OCI-LY7 (cell line): Measurements from ENCODE around the gene RBM33. TPM values are rescaled to one million over a fixed set of nuclear protein-coding genes. Genes with fewer than 3 reads are reported as not detected.

Source experiments
- BruUV-seq: library from RNA; stranded (reverse); fragments of 400-500 nt; replicated peaks from 2 replicates; lab custom pipeline; 2021; lab: Mats Ljungman, UMichigan
- CTCF ChIA-PET: fragments of 300-600 bp; sonication (Branson Sonifier 250); formaldehyde crosslinking; loops from one replicate; lab custom pipeline; 2022; ENCODE audit warnings: antibody characterized with exemption; ENCODE audit not compliant: unreplicated experiment; lab: Charles Lee
- POLR2A ChIA-PET: fragments of 300-600 bp; sonication (Branson Sonifier 250); formaldehyde crosslinking; loops from one replicate; lab custom pipeline; 2022; ENCODE audit warnings: antibody characterized with exemption; lab: Charles Lee
- DNase-seq: peaks from one replicate; pipeline ENCODE4 v3.0.0-alpha.2; 2015; ENCODE audit warnings: low spot score
- H2AFZ ChIP-seq: fragments of 200-600 bp; sonication (generic), shearing (Covaris generic); 2 replicates; pipeline ENCODE4 v1.6.1; 2014; ENCODE audit warnings: mild to moderate bottlenecking, antibody characterized with exemption, low read length, moderate library complexity
- H3K27ac ChIP-seq: fragments of 200-600 bp; sonication (generic); 2 replicates; pipeline ENCODE4 v1.5.1; 2014; ENCODE audit warnings: mixed run types, low read depth, mild to moderate bottlenecking, moderate library complexity, low read length, inconsistent platforms; ENCODE audit not compliant: poor library complexity, severe bottlenecking
- H3K36me3 ChIP-seq: fragments of 200-600 bp; sonication (generic); 2 replicates; pipeline ENCODE4 v1.6.1; 2014; ENCODE audit warnings: mild to moderate bottlenecking, antibody characterized with exemption, low read length, moderate library complexity, mixed read lengths; ENCODE audit not compliant: insufficient read depth
- H3K4me1 ChIP-seq: fragments of 200-600 bp; sonication (generic); 2 replicates; pipeline ENCODE4 v1.5.1; 2014; ENCODE audit warnings: mild to moderate bottlenecking, low read length; ENCODE audit not compliant: insufficient read depth, poor library complexity, severe bottlenecking
- H3K4me2 ChIP-seq: fragments of 200-600 bp; sonication (generic); 2 replicates; pipeline ENCODE4 v1.6.1; 2014; ENCODE audit warnings: mild to moderate bottlenecking, low read length
- H3K4me3 ChIP-seq: fragments of 200-600 bp; sonication (generic); 2 replicates; pipeline ENCODE4 v1.5.1; 2014; ENCODE audit warnings: mild to moderate bottlenecking, low read depth, low read length; ENCODE audit not compliant: poor library complexity, severe bottlenecking
- H3K79me2 ChIP-seq: fragments of 200-600 bp; sonication (generic); 2 replicates; pipeline ENCODE4 v1.6.1; 2016; ENCODE audit warnings: low read depth, mild to moderate bottlenecking, low read length, moderate library complexity, mixed read lengths; ENCODE audit not compliant: insufficient read depth
- H3K9me2 ChIP-seq: fragments of 200-600 bp; sonication (generic); 2 replicates; pipeline ENCODE4 v1.6.1; 2016; ENCODE audit warnings: mild to moderate bottlenecking, low read length, mixed read lengths; ENCODE audit not compliant: insufficient read depth
- H3K9me3 ChIP-seq: fragments of 200-600 bp; sonication (generic); 2 replicates; pipeline ENCODE4 v1.6.1; 2014; ENCODE audit warnings: mild to moderate bottlenecking, mixed run types, low read length, mixed read lengths
- H4K20me1 ChIP-seq: fragments of 200-600 bp; sonication (generic); 2 replicates; pipeline ENCODE4 v1.6.1; 2014; ENCODE audit warnings: mild to moderate bottlenecking, antibody characterized with exemption, low read length, moderate library complexity, mixed read lengths; ENCODE audit not compliant: insufficient read depth
- EZH2phosphoT487 ChIP-seq: fragments of 200-600 bp; sonication (generic); IDR thresholded peaks from 2 replicates; pipeline ENCODE4 v1.6.1; 2018; ENCODE audit warnings: low read depth, borderline replicate concordance, mild to moderate bottlenecking, mixed run types, antibody characterized with exemption, low read length, moderate library complexity, mixed read lengths
- intact Hi-C: fragments of 100-400 bp; cut with micrococcal nuclease; formaldehyde crosslinking; loops from one replicate; pipeline ENCODE4 v1.10.0; 2022; ENCODE audit not compliant: unreplicated experiment
- total RNA-seq, 2 experiments: library from RNA; depleted of rRNA in 1 of 2; stranded (reverse); fragments of >200 nt in 1 of 2; shearing (Covaris generic) in 1 of 2; gene quantifications; 2 replicates each; pipeline ENCODE4 v1.2.3, GENCODE V29; 2014 to 2022
- TF ChIP-seq, protein P1 (sequence below): fragments of 200-600 bp; sonication (generic); conservative IDR thresholded peaks from 2 replicates; pipeline ENCODE4 v1.5.1; 2014; ENCODE audit warnings: mild to moderate bottlenecking, antibody characterized with exemption, low read length, moderate library complexity, mixed read lengths

Gene RBM33
- total RNA-seq, 2 experiments from 2014 or later = 67.6 to 127 TPM

DNA sequence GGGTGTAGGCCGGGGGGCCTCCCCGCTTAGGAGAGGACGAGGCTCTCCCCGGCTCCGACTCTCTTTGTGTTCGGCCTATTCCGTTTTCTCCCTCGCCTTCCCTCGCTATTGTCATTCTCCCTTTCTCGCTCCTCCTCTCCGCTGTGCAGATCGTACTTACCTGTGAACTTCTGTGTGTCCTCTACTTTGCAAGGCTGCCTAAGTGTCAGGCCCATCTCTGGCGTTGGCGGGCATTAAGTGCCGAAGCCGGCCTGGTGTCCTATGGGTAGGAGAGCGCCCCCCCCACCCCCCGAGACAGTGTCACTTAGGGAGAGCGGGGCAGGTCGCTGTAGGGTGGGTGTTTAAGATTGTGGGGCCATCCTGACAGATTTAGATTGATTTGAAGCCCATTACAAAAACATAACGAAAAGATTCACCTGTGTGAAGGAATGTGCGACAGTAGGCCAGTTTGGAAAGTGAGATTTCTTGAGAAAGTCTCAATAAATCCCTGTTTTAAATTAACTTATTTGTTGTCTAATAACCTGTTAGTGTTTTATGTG, 579 bp downstream of the RBM33 start:
- Histone ChIP-seq H3K27ac (peak overlapping the region; percentile 86), H3K9me3 (peaks cover 32% of the 10 kb centered on the region)
- POLR2A ChIA-PET = no interaction called here

DNA sequence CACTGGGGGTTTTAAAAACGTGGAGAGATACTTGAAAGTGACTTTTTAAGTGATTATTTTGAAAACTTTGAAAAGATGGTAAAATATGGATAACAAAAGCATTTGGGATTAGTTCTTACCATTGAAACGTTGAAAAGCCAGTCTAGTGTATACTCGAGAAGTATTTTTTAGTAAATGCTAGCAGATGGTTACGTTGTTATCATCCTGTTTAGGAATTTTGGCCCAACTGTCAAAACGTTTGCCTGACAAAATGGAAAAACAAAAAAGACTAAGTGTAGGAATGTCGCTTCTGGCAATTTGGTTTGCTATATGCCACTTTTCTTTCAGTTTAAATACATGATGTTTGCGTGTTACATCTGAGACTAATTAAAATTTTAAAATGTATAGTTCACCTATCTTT, 1.2 kb downstream of the RBM33 start:
- TF ChIP-seq, protein P1, sequence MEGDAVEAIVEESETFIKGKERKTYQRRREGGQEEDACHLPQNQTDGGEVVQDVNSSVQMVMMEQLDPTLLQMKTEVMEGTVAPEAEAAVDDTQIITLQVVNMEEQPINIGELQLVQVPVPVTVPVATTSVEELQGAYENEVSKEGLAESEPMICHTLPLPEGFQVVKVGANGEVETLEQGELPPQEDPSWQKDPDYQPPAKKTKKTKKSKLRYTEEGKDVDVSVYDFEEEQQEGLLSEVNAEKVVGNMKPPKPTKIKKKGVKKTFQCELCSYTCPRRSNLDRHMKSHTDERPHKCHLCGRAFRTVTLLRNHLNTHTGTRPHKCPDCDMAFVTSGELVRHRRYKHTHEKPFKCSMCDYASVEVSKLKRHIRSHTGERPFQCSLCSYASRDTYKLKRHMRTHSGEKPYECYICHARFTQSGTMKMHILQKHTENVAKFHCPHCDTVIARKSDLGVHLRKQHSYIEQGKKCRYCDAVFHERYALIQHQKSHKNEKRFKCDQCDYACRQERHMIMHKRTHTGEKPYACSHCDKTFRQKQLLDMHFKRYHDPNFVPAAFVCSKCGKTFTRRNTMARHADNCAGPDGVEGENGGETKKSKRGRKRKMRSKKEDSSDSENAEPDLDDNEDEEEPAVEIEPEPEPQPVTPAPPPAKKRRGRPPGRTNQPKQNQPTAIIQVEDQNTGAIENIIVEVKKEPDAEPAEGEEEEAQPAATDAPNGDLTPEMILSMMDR = no peak
- no peak for TF ChIP-seq EZH2phosphoT487
- H3K36me3 ChIP-seq = peaks cover 69% of the 10 kb centered on the region

More for the DNA sequence above, 579 bp downstream of the RBM33 start:
- H3K4me2 ChIP-seq = peak overlapping the region; percentile 96
- intact Hi-C loops = loop anchor here (2.0 to 5.0 kb wide), 2 partner anchors 78 to 348 kb away; partner anchors contain the start of gene INSIG1
- peak; percentile 67 for DNase-seq
- peaks cover 71% of the 10 kb centered on the region for H3K36me3 ChIP-seq
- peak overlapping the region; percentile 78 for H2AFZ ChIP-seq
- H3K4me1 ChIP-seq = peaks cover 33% of the 10 kb centered on the region
- no TSS peak for BruUV-seq
- H3K4me3 ChIP-seq = peak overlapping the region; percentile 94
- H3K9me2 ChIP-seq = no peaks in the 10 kb centered on the region
- TF ChIP-seq, protein P1 = peak; percentile 50; the same call in 1 of the 2 replicates
- no peak for TF ChIP-seq EZH2phosphoT487
- H4K20me1 ChIP-seq = peaks cover 12% of the 10 kb centered on the region
- CTCF ChIA-PET = no interaction called here
- H3K79me2 ChIP-seq = peaks cover 70% of the 10 kb centered on the region

DNA sequence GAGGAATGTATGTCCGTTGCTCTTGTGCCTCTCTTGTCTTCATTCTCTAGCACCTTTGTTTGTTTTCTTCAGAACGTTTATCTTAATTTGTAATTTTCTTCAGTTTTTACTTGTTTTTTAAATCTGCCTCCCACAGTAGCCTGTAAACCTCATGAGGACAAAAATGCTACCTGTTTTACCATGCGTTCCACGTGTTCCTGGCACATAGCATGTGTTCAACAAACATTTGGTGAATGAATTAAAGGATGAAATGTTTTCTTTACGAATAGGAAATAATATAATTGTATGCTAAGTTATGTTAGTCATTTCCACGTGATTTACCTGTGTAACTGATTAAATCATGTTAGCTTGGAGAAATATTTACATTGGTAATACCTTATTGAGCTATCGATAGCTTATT, 2.2 kb downstream of the RBM33 start:
- Histone ChIP-seq H3K4me2 (peak overlapping the region; percentile 96), H3K4me1 (peaks cover 49% of the 10 kb centered on the region), H3K9me2 (no peaks in the 10 kb centered on the region), H3K27ac (no peak overlapping the region), H3K79me2 (peaks cover 86% of the 10 kb centered on the region), H3K9me3 (peaks cover 32% of the 10 kb centered on the region), H3K36me3 (peaks cover 59% of the 10 kb centered on the region), H2AFZ (no peak overlapping the region), H3K4me3 (peak overlapping the region; percentile 94), H4K20me1 (peaks cover 12% of the 10 kb centered on the region)
- CTCF ChIA-PET = no interaction called here
- DNase-seq = no peak
- TF ChIP-seq, protein P1 = no peak
- no peak for TF ChIP-seq EZH2phosphoT487
- POLR2A ChIA-PET = no interaction called here
- intact Hi-C loops = no loop called here
- no TSS peak for BruUV-seq

More for the DNA sequence above, 1.2 kb downstream of the RBM33 start:
- CTCF ChIA-PET = no interaction called here
- H3K4me3 ChIP-seq = peak overlapping the region; percentile 94
- peaks cover 12% of the 10 kb centered on the region for H4K20me1 ChIP-seq
- DNase-seq = no peak
- peaks cover 39% of the 10 kb centered on the region for H3K4me1 ChIP-seq
- intact Hi-C loops = loop anchor here (2.0 kb wide), 1 partner anchor 77 kb away; no protein-coding TSS in a partner anchor
- H3K79me2 ChIP-seq = peaks cover 76% of the 10 kb centered on the region
- POLR2A ChIA-PET = no interaction called here
- H3K27ac ChIP-seq = peak overlapping the region; percentile 86
- no peaks in the 10 kb centered on the region for H3K9me2 ChIP-seq
- no peak overlapping the region for H2AFZ ChIP-seq
- H3K9me3 ChIP-seq = peaks cover 32% of the 10 kb centered on the region
- peak overlapping the region; percentile 96 for H3K4me2 ChIP-seq
- BruUV-seq = no TSS peak
